Measurements from ENCODE around the gene DHODH.
"Not testable (repeated sequence)": the region's sequence is repeated elsewhere in the genome, so short reads cannot be mapped to it uniquely, and the experiment has no call there.

The DHODH gene

GRCh38 chr16:72008424-72009216 is at the start of gene DHODH:
TSS of gene DHODH (plus strand) at chr16:72008744. CDS start at chr16:72008765, 21 bp downstream.
- peak; percentile 96 for DNase-seq (ENCODE audit: low read depth)

- peak; percentile 67 for DNase-seq (ENCODE audit: low read depth)
Measured at GRCh38 chr16:71961066-71962039, 47.2 kb upstream of the DHODH start.

- no peak for DNase-seq (ENCODE audit: low read depth)
Measured at GRCh38 chr16:71963125-71963875, 45.2 kb upstream of the DHODH start.

GRCh38 chr16:71965223-71965622 is 43.3 kb upstream of the DHODH start:
- no peak for DNase-seq (ENCODE audit: low read depth)

- no peak for DNase-seq (ENCODE audit: low read depth)
Measured at GRCh38 chr16:71966932-71967331, 41.6 kb upstream of the DHODH start.

- DNase-seq (ENCODE audit: low read depth), result no peak
Measured at GRCh38 chr16:71969353-71969752, 39.2 kb upstream of the DHODH start.

GRCh38 chr16:71971571-71971970 is 37.0 kb upstream of the DHODH start:
- no peak for DNase-seq (ENCODE audit: low read depth)

GRCh38 chr16:71972356-71972755 is 36.2 kb upstream of the DHODH start:
- no peak for DNase-seq (ENCODE audit: low read depth)

DNA sequence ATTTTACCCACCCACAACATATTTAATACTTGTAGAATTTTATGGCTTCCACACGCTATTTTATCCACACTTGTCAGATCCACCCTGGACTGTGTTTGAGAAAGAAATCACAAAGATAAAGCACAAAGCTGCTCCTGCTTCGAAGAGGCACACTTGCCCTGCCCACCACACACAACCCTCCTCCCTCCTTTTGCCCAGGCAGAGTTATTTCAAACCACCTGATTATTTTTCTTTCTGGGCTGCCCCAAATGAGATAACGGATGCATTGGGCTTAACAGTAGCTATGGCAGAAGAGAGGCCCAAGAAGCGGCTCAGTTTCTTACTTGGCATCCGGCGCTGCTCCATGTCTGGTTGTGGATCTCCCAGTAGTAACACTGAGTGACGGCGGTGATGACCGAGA is 35.5 kb upstream of the DHODH start:
- no peak for DNase-seq (ENCODE audit: low read depth)

DNA sequence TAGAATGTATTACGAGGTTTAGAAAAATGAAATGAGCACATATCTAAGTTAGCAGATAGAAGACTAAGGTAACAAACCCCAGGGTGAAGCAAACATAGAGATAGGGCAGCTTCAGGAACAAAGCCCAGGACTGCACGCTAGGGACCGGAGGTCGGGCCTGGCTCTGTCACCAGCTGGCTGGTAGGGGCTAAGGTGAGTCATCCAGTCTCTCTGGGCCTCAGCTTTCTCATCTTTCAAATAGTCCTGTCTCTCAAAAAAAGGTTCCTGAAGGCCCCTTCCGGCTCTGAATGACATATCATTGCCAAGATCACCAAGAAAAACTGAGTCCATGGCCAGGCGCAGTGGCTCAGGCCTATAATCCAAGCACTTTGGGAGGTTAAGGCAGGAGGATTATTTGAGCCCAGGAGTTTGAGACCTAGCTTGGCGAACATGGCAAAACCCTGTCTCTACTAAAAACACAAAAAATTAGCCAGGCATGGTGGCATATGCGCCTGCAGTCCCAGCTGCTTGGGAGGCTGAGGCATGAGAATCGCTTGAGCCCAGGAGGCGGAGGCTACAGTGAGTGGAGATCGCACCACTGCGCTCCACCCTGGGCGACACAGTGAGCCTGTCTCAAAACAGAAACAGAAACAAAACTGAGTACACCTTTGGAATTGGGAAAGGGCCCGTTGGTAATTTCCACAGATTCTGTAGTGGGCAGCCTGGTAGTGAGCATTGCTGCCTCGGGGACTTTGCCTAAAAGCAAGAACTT is 34.3 kb upstream of the DHODH start:
- DNase-seq (ENCODE audit: low read depth), result no peak

GRCh38 chr16:71985262-71985974 is 23.1 kb upstream of the DHODH start:
- DNase-seq (ENCODE audit: low read depth), result no peak

GRCh38 chr16:71986131-71986530 is 22.4 kb upstream of the DHODH start:
- no peak for DNase-seq (ENCODE audit: low read depth)

GRCh38 chr16:71995038-71995437 is 13.5 kb upstream of the DHODH start:
- DNase-seq (ENCODE audit: low read depth), result no peak

DNA sequence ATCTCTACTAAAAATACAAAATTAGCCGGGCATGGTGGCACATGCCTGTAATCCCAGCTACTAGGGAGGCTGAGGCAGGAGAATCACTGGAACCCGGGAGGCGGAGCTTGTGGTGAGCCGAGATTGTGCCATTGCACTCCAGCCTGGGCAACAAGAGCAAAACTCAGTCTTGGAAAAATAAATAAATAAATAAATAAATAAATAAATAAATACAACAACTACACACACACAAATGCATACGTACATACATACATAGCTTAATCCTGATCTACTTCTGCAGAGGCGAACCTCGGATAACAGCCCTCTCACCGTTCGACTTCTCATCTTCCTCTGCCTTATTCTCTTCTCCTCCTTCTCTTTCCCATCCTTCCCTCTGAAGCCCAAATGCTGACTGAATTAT is 11.0 kb upstream of the DHODH start:
- DNase-seq (ENCODE audit: low read depth), result not testable (repeated sequence)

- DNase-seq (ENCODE audit: low read depth), result no peak
Measured at GRCh38 chr16:72001180-72001874, 7.2 kb upstream of the DHODH start.

DNA sequence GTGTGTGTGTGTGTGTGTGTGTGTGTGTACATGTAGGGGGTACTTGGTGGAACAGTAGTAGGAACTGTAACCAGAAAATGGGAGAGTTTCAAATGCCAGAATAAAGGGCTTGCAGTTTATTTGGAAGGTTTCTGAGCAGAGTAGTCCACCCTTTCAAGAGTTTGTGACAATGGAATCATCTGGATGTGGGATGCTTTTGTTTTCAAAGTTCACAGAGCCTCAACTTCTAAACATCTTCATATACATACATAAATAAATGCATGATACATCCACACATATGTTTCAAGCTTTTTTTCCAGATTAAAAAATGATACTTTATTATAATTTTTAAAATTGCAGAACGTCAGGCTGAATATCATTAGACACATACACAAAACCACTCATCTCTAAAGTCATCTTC is 5.9 kb upstream of the DHODH start:
- DNase-seq (ENCODE audit: low read depth), result no peak

- DNase-seq (ENCODE audit: low read depth), result not testable (repeated sequence)
Measured at GRCh38 chr16:72008065-72008423, 500 bp upstream of the DHODH start.

GRCh38 chr16:72009779-72010178 is 1.2 kb downstream of the DHODH start:
- DNase-seq (ENCODE audit: low read depth), result no peak

DNA sequence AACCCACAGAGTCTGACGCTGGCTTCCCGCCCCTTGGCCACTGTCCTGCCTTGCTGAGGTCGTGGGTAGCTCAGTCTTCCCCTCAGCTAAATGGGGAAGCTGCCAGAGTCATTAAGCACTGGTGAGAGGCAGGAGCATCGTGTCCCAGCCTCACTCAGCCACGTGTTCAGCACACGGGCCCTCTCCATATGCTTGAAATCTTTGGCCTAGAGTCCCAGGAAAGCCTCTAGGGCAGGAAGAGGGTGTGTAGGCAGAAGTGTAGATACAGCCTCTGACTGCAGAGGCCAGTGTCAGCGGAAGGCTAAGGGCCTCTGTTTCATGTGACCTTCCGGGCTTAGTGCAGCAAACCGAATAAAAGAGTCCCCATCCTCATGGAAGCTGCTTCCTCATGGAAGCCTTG is 4.1 kb downstream of the DHODH start:
- DNase-seq (ENCODE audit: low read depth), result no peak

- no peak for DNase-seq (ENCODE audit: low read depth)
Measured at GRCh38 chr16:72013389-72013788, 4.8 kb downstream of the DHODH start.

All from stimulated activated CD8-positive, alpha-beta memory T cell treated with anti-CD3 and anti-CD28 coated beads, Interleukin-7, amount 100 ng/mL, for 24 hours (primary cell).